HG03135 (cell line): ENCODE data around the gene RAD51B.

Source experiments
- ATAC-seq: cut with Tn5 transposase; IDR thresholded peaks from one replicate; pipeline ENCODE4 v1.9.1; 2021; ENCODE audit warnings: mild to moderate bottlenecking, moderate library complexity; ENCODE audit not compliant: unreplicated experiment

The RAD51B gene

GRCh38 chr14:68343534-68344118 is 524.0 kb downstream of the RAD51B start:
- ATAC-seq, result no peak

- no peak for ATAC-seq
Measured at GRCh38 chr14:68345738-68346137, 526.2 kb downstream of the RAD51B start.

- ATAC-seq, result no peak
Measured at GRCh38 chr14:68346556-68347343, 527.2 kb downstream of the RAD51B start.

- no peak for ATAC-seq
Measured at GRCh38 chr14:68349900-68350629, 530.5 kb downstream of the RAD51B start.

GRCh38 chr14:68355415-68355814 is 535.8 kb downstream of the RAD51B start:
- ATAC-seq, result no peak

- ATAC-seq, result no peak
Measured at GRCh38 chr14:68357777-68358176, 538.2 kb downstream of the RAD51B start.

- ATAC-seq, result no peak
Measured at GRCh38 chr14:68358500-68358899, 538.9 kb downstream of the RAD51B start.

- ATAC-seq, result no peak
Measured at GRCh38 chr14:68359022-68359836, 539.6 kb downstream of the RAD51B start.

- ATAC-seq, result no peak
Measured at GRCh38 chr14:68359837-68360552, 540.4 kb downstream of the RAD51B start.

GRCh38 chr14:68361231-68361630 is 541.7 kb downstream of the RAD51B start:
- ATAC-seq, result no peak

GRCh38 chr14:68362846-68363245 is 543.3 kb downstream of the RAD51B start:
- no peak for ATAC-seq

- ATAC-seq, result no peak
Measured at GRCh38 chr14:68363466-68363842, 543.9 kb downstream of the RAD51B start.

- no peak for ATAC-seq
Measured at GRCh38 chr14:68363843-68364767, 544.5 kb downstream of the RAD51B start.

- ATAC-seq, result no peak
Measured at GRCh38 chr14:68364792-68365192, 545.2 kb downstream of the RAD51B start.

GRCh38 chr14:68365228-68365627 is 545.6 kb downstream of the RAD51B start:
- no peak for ATAC-seq

GRCh38 chr14:68366656-68367055 is 547.1 kb downstream of the RAD51B start:
- ATAC-seq, result no peak

- ATAC-seq, result no peak
Measured at GRCh38 chr14:68367536-68367935, 548.0 kb downstream of the RAD51B start.

GRCh38 chr14:68368850-68369249 is 549.3 kb downstream of the RAD51B start:
- no peak for ATAC-seq

GRCh38 chr14:68369281-68370056 is 549.9 kb downstream of the RAD51B start:
- ATAC-seq, result no peak
